ENCODE data around the gene C9orf43. TPM values are rescaled to one million over a fixed set of nuclear protein-coding genes. Genes with fewer than 3 reads are reported as not detected.

C9orf43 gene
- total and polyA plus RNA-seq, 10 of the 15 experiments (the other 5 are each of a cell fraction or from before 2014, with no cell fraction given), result 0.08 to 0.79 (median 0.55) TPM

GRCh38 chr9:113401027-113401792 lies 9.3 kb upstream of the C9orf43 start, which contains the start of gene ALAD (continued):
- TF ChIP-seq ZBTB40 (IDR thresholded peaks at IDR 0.05; ENCODE audit: borderline replicate concordance), result peak; percentile 22; the same call in 1 of the 2 replicates
- peak; percentile 63 for TF ChIP-seq BACH1 (IDR thresholded peaks at IDR 0.05; ENCODE audit: borderline replicate concordance)
- TF ChIP-seq TCF12 (IDR thresholded peaks at IDR 0.05; ENCODE audit: low read depth, low read length), result no peak
- peak; percentile 66 for TF ChIP-seq MAX (IDR thresholded peaks at IDR 0.05; ENCODE audit: low read depth, low read length)
- peak; percentile 87 for TF ChIP-seq NKRF (conservative IDR thresholded peaks at IDR 0.05)
- TF ChIP-seq IKZF1 (conservative IDR thresholded peaks at IDR 0.05), result peak; percentile 89
- no peak for TF ChIP-seq ZNF384 (IDR thresholded peaks at IDR 0.05; ENCODE audit: borderline replicate concordance, low read depth, low read length)
- TF ChIP-seq RB1 (IDR thresholded peaks at IDR 0.05; ENCODE audit: borderline replicate concordance), result peak; percentile 68; the same call in 1 of the 2 replicates
- no peak for TF ChIP-seq CEBPZ (IDR thresholded peaks at IDR 0.05; ENCODE audit: low read depth, low read length)
- TF ChIP-seq EGR1 (IDR thresholded peaks at IDR 0.05; ENCODE audit: borderline replicate concordance in 1 of 2, low read depth in 2 of 2, low read length in 2 of 2), result peak in 1 of 2 experiments; percentile 69; a peak in 2 of 3 replicates
- TF ChIP-seq KLF5 (IDR thresholded peaks at IDR 0.05; ENCODE audit: partially characterized antibody), result peak; percentile 41
- TF ChIP-seq IRF4 (IDR thresholded peaks at IDR 0.05; ENCODE audit: low read depth, low read length), result 0 out of 2 replicates have a peak, but pooled peaks have one; percentile 12
- TF ChIP-seq RELB (IDR thresholded peaks at IDR 0.05; ENCODE audit: low read depth), result peak; percentile 49; the same call in 1 of the 2 replicates
- TF ChIP-seq E2F4 (IDR thresholded peaks at IDR 0.05; ENCODE audit: low read depth, low read length), result no peak
- peak; percentile 54; the same call in 1 of the 2 replicates for TF ChIP-seq LARP7 (IDR thresholded peaks at IDR 0.05)
- no peak for TF ChIP-seq ZSCAN29 (IDR thresholded peaks at IDR 0.05)
